Hematopoietic multipotent progenitor cell (in vitro differentiated cells): Measurements from ENCODE around the gene SIL1. TPM values are rescaled to one million over a fixed set of nuclear protein-coding genes. Genes with fewer than 3 reads are reported as not detected.
A peak's percentile ranks its signal among the peaks of the same experiment; 100 is the strongest.
"Not testable (repeated sequence)": the region's sequence is repeated elsewhere in the genome, so short reads cannot be mapped to it uniquely, and the experiment has no call there.

Experiments
- DNase-seq, 3 donors: peaks; one replicate each; pipeline ENCODE4 v3.0.0-alpha.2; 2011 to 2015; ENCODE audit warnings: low read depth in 2 of 3, low spot score in 2 of 3
- total RNA-seq: library from RNA; depleted of rRNA; stranded (reverse); fragments of >200 nt; gene quantifications from one replicate; pipeline ENCODE4 v1.2.3, GENCODE V29; 2012

Gene SIL1
- total RNA-seq, 1 donor = 105 TPM

DNA sequence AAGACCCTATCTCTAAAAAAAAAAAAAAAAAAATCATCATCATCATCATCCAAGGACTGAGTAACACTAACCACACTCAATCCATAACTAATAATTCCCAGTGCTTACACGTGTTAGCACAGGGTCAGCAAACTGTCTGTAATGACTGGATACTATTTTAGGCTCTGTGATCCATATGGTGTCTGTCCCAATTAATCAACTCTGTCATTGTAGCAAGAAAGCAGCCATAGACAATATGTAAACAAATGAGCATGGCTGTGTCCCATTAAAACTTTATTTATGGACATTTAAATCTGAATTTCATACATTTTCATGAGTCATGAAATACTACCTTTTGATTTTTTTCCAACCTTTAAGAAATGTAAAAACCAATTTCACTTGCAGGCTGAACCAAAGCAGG is 148.4 kb downstream of the SIL1 start:
- DNase-seq = no peak

DNA sequence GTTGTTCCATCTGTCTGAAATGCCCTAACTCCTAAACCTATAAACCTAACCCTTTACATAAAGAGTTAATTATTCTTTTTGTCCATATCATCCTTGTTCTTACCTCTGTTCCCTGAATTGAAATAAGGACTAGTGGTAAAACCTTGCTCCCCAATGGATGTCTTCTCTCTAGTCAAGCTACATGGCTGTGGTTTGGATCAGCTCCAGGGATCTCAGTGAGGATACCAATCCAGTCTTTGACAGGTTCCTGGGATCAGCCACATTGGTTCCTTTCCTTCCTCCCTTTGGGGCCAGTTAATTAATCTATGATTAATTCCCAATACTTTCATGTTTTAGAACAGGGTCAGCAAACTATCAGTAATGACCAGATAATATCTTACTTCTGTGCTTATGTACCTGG is 151.6 kb downstream of the SIL1 start:
- DNase-seq = no peak

DNA sequence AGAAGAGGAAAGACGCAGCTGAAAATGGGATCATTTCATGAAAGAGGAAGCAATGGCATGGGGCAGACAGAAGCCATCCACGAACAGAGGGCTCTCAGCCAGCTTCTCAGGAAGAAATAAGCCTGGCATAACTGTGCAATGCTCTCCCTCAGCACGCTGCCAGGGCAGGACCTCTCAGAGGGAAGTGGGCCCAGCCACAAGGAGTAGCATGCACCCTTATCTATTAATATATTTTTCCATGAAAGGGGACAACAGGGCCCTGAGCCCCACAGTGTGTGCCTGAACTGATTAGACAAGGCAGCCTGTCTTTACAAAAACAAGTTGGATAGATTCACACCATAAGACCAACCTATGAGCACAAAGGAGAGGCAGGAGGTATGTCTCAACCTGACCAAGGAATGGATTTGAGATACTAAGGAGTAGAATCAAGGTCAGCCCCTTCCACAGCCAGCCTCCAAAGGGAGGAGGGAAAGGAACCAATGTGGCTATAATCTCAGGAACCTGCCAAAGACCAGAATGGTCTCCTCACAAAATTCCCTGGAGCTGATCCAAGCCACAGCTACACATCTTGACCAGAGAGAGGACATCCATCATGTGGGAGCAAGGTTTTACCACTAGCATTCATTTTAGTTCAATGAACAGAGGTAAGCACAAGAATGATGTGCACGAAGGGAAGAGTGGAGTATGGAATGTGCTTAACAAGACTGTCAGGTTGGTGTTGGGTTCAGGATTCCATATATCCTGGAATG is 154.8 kb downstream of the SIL1 start:
- DNase-seq = no peak

DNA sequence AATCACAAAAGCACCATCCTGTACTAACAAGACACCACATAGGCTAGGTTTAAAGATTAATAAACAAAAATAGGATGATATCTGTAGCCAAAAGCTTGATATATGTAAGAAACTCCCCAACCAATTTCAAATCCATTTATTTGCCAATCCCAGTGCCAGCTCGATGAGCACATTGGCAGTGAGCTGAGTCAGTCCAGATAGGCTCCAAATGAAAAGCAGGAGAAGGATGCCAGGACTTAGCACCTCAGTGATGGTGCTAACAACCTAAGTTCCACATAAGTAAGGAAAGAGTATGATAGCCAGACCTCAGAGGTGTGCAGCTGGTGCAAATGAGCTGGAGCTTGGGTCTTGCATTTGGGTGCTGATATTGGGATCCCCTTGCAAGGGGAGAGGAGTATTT is 158.1 kb downstream of the SIL1 start:
- DNase-seq = no peak

DNA sequence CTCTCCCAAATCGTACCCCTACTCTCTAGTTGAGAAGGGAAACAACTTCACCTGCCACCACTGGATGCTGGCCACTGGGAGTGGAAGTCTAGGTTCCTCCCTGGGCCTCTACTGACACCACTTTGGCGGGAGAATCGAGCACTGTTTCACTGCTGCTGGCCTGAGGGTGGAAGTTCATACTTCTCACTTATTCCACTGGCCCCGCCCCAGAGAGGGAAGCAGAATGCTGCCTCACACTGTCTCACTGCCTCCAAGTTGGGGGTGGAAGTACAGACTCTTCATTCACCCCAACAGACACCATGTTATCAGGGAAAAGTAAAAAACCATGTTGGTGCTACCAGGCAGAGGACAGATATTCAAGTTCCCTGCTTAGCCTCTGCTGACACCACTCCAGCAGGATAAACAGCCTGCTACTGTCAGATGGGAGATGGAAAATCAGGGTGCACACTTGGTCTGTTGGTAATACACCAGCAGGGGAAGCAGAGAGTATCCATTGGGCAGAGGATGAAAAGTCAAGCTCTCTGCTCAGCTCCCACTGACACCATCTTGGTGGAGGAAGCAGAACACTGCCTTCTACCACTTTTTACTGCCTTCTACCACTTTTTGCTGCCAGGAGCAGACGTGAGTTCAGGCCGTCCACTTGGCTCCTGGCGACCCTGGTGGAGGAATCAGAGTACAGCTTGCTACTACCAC is 159.4 kb downstream of the SIL1 start:
- no peak for DNase-seq

DNA sequence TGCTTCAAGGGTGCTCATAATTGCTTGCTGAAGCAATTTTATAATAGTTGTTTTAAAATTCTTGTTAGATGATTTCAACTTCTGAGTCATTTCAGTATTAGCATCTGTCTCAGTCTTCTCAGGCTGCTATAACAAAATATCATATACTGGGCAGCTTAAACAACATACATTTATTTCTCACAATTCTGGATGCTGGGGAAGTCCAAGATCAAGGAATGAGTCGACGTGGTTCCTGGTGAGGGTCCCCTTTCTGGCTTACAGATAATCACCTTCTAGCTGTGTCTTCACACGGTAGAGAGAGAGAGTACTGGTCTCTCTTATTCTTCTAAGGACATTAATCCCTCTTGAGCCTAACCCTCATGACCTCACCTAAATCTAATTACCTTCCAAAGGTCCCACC is 160.4 kb downstream of the SIL1 start:
- no peak for DNase-seq

DNA sequence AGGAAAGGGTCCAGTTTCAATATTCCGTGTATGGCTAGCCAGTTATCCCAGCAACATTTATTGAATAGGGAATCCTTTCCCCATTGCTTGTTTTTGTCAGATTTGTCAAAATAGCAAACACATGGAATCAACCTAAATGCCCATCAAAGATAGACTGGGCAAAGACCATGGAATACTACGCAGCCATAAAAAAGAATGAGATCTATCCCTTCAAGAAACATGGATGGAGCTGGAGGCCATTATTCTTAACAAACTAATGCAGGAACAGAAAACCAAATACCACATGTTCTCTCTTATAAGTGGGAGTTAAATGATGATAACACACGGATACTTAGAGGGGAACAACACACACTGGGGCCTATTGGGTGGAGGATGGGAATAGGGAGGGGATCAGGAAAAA is 161.8 kb downstream of the SIL1 start:
- DNase-seq = not testable (repeated sequence)

DNA sequence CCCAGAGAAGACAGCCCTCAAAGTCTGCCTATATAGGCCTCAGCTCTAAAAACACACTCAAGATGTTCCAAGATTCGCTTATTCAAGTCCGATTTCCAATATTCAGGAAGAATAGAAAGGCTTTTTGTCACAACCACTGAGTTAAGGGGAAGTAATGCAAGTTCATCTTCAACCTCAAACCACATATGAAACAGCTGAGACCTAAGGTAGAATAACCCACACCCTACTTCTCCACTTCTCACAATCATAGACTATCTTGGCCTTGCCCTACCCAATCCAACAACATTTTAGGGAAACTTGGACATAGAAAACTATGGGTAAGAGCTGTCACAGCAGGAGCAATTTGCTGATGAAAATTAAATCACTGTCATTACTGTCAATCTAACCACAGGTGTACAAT is 171.0 kb downstream of the SIL1 start:
- DNase-seq = peak in 1 of 3 donors; percentile 37

DNA sequence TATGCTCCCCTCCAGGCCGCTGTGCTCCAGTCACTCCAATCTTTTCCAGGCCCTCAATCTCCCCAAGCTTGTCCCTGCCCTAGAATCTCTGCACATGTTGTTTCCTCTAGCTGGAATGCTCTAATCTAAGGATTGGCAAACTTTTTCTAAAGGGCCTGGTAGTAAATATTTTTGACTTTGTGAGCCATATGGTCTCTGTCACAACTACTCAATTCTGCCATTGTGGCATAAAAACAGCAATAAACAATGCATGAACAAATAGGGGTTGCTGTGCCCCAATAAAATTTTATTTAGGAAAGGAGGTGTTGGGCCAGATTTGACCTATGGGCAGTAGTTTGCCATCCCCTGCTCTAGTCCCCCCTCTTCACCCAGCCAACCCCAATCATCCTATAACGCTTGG is 172.5 kb downstream of the SIL1 start:
- DNase-seq = no peak

DNA sequence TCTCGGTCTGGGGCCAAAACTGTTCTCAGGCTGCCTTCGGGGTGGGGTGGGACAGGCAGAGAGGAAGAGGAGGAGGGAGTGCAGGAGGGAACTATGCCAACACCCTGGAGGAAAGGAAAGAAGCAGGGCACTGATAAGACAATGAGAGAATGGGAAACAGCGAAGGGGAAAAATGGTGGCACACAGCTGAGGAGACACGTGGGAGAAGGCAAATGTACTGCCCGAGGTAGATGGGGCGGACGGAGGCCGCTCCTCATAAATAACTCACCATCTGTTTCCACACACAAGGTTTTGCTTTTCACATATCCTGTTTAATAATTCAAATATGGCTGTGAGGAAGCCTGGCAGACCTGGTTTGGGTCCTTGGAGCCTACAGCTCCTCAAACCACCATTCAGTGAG is 174.9 kb downstream of the SIL1 start:
- DNase-seq = peak in 2 of 3 donors; percentile 50 to 86

DNA sequence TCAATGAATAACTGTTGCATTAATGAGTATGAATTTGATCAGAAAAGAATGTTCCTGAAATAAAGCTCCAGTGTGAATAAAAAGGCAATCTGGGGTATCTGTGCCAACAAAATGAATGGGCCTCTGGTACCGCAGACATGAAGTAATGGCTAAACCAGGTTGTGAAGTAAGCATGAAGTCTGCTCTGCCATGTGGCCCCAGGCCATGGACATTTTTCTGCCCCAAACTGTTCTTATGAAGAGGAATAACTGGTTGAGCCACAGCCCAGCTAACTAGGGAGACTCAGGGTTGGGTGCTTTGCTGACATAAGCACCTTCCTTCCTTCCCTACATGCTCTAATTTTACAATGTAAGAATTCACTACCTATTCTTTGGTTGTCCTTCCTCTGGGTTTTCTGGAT is 175.6 kb downstream of the SIL1 start:
- DNase-seq = no peak

DNA sequence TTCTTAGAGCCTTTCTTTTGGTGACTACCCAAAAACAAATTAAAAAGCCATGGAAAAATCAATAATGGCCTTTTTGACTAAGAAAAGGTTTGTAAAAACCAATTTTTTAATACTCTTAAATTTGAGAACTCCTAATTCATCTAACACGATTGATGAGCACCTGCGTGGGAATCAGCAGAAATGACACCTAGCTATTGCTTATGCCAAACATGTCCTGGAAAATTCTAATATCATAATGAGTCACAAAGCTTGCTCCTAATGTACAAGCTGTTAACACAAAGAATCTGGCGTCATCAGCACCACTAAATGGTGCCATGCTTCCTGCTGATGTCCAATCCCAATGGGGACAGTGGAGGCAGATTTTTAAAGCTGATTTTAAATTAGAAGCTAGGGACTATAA is 176.8 kb downstream of the SIL1 start:
- DNase-seq = no peak

DNA sequence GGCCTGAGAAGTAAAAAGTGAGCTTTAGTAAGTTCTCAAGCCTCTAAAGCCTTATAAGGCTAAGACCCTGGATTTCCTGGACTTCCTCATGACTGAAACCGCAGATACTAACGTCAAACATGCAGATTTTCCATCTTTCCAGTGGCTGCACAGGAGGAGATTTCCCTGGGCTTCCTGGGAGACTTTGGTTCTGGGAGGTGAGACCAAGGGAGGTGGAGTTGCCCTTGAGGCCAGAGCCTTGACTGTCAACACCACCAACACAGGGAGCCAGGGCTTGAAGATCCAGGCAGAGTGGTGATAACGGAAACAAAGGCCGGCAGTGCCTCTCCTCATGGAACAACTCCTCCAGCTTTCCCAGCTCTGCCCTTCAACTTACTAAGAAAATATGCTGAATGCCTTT is 178.3 kb downstream of the SIL1 start:
- DNase-seq = no peak

DNA sequence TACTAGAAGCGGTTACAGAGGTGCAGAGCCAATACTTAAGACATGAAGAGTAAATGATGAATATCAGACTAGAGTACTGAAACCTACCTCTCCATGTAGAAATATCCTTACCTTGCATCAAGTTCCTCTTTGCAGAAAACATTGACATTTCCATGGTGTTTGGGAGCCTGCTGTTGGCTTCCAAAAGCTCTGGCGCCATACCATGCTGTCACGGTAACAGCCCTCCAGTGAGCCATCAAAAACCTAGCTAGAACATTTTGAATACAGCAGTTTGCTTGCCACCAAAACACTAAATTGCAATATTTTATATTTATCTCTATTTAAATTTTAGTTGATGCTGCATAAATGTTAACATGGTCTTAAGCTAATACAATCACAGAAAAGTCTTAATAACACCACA is 179.0 kb downstream of the SIL1 start:
- no peak for DNase-seq

DNA sequence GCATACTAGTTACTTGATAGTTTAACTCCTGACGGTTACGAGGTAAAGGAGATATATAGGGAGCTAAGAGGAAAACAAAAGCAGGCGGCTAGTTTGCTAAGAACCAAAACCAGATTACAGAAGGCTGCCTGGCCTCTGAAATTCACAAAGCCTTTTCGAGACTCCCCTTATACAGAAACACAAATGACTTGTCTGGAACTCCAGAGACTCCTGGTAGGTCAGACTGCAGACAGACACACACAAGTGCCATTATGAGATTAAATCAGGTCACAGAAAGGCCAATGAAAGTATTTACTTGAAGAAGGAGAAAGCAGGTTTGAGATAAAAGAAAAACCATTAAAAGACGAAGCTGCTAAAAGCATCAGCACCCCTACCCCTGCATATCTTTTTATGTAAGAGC is 180.5 kb downstream of the SIL1 start:
- no peak for DNase-seq

DNA sequence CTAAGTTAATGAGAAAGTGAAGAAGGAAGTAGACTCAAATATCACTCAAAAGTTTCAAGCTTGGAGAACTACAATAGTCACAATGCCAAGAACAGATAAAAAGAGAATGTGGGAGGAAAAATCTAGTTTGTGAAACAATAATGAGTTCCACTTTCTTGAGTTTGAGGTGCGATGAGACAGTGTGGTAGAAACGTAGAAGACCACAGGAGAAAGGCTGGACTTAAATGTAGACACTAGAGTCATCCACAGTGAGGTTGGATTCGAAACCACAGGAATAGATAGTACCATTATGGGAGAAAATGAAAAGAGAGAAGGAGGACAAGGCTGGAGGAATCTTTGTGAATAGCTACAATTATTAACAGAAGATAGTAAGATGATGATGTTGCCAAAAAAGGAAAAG is 182.0 kb downstream of the SIL1 start:
- no peak for DNase-seq

DNA sequence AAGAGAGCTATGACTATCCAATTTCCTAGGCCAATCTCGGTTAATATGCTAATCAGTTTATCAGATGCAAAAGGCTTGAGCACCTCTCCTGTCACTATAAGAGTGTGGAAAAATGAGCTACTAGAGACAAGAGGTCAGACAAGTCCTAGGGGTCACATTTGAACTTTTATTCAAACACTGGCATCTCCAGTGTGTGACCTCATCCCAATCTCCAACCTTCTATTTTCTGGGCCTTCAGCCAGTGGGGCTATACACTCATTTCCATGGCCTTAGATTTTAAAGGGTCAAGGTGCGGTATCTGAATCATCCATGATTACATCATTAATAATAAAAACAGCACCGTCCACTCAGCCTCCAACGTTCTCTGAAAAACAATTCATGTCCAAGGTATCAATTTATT is 183.4 kb downstream of the SIL1 start:
- no peak for DNase-seq

DNA sequence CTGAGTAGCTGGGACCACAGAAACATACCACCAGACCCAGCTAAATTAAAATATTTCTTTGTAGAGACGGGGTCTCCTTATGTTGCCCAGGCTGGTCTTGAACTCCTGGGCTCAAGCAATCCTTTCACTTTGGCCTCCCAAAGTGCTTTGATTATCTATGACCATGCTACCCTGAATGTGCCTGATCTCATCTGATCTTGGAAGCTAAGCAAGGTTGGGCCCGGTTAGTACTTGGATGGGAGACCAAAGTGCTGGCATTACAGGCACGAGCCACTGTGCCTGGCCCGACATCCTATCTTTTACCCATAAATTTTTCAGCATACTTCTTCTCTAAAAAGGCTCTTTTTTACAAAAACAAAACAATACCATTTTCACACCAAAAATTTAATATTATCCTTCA is 186.0 kb downstream of the SIL1 start:
- no peak for DNase-seq

DNA sequence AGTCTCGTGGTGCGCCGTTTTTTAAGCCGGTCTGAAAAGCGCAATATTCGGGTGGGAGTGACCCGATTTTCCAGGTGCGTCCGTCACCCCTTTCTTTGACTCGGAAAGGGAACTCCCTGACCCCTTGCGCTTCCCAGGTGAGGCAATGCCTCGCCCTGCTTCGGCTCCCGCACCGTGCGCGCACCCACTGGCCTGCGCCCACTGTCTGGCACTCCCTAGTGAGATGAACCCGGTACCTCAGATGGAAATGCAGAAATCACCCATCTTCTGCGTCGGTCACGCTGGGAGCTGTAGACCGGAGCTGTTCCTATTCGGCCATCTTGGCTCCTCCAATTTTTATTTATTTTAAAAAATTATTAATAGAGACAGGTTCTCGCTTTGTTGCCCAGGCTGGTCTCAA is 187.0 kb downstream of the SIL1 start:
- DNase-seq = not testable (repeated sequence)

DNA sequence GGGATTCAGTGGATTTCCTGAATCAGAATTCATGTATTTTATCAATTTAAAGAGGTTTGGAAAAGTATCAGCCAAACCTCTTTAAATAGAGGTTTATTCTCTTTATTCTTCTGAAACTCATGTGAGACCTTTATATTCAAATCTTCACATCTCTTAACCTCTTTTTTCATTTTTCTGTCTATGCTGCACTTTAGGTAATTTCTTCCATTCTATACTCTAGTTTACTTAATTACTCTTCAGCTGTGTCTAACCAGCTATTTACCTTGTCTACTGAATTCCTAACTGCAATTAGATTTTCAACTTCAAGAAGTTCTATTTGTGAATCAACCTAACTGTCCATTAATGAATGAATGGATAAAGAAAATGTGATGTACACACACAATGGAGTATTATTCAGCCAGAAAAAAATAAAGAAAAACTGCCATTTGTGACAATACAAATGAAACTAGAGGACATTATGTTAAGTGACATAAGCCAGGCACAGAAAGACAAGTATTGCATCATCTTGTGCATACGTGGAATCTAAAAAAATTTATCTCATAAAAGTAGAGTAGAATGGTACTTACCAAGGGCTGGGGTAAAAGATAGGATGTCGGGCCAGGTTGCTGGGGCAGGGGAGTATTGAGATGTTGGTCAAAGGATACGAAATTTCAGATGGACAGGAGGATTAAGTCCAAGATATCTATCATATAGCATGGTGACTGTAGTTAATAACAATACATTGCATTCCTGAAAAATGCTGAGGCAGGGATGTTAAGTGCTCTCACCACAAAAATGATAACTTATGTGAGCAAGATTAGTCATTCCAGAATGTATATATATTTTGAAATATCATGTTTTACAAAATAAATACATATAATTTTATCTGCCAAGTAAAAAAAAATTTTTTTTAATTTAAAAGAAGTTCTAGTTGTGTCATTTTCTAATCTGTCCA is 193.5 kb downstream of the SIL1 start:
- no peak for DNase-seq

DNA sequence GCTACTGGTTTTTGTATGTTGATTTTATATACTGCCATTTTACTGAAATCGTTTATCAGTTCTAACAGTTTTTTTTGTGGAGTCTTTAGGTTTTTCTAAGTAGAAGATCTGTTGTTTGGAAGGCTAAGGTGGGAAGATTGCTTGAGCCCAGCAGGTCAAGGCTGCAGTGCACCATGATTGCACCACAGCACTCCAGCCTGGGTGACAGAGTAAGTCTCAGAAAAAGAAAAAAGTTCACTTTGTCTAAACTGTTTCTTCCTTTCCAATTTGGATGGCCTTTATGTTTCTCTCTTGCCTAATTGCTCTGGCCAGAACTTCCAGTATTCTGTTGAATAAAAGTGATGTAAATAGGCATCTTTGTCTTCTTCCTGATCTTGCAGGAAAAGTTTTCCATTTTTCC is 198.5 kb downstream of the SIL1 start:
- DNase-seq = no peak
